Measurements from ENCODE around the gene FAM9C.

DNA sequence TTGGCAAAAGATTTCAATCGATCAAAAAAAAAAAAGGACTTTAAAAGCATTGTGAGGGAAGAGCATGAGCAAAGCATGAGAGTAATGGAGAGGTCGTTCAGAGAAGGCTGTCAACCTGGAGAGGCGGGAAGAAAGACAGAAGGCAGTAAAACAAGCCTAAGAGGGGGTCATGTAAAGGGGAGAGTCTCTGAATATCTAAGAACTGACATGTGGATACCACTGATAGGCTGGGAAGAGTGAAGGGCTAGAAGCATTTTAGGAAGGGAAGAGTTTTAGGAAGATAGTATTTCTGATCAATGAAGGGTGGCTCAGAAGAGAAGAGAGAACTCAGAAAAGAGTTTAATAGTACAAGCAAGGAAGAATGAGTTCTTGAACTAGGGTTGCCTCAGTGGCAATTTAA lies 7.5 kb downstream of the FAM9C start:
- no peak for TF ChIP-seq POLR2A (IDR thresholded peaks at IDR 0.05)
- TF ChIP-seq, protein P1, sequence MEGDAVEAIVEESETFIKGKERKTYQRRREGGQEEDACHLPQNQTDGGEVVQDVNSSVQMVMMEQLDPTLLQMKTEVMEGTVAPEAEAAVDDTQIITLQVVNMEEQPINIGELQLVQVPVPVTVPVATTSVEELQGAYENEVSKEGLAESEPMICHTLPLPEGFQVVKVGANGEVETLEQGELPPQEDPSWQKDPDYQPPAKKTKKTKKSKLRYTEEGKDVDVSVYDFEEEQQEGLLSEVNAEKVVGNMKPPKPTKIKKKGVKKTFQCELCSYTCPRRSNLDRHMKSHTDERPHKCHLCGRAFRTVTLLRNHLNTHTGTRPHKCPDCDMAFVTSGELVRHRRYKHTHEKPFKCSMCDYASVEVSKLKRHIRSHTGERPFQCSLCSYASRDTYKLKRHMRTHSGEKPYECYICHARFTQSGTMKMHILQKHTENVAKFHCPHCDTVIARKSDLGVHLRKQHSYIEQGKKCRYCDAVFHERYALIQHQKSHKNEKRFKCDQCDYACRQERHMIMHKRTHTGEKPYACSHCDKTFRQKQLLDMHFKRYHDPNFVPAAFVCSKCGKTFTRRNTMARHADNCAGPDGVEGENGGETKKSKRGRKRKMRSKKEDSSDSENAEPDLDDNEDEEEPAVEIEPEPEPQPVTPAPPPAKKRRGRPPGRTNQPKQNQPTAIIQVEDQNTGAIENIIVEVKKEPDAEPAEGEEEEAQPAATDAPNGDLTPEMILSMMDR (IDR thresholded peaks at IDR 0.05) = no peak
- no peak for TF ChIP-seq POLR2AphosphoS5 (IDR thresholded peaks at IDR 0.05)

Measured in prostate gland (tissue), 2 donors.